Adrenal gland (tissue), 12 donors: ENCODE data around the gene AOPEP. TPM values are rescaled to one million over a fixed set of nuclear protein-coding genes. Genes with fewer than 3 reads are reported as not detected.

Experiments used
- DNase-seq, 7 donors: peaks; one replicate each; pipeline ENCODE4 v3.0.0-alpha.2; 2019 to 2020
- H3K27ac ChIP-seq, 5 donors: fragments of 200-600 bp; sonication (generic) in 4 of 5; 1 replicate in 3 of 5; 2 replicates in 2 of 5; pipeline versions ENCODE4 v1.5.1 to v1.8.0; 2016 to 2020; ENCODE audit warnings: mild to moderate bottlenecking in 1 of 5
- H3K27me3 ChIP-seq: fragments of 200-600 bp; 2 replicates; pipeline ENCODE4 v1.8.0; 2021
- H3K36me3 ChIP-seq, 2 donors: fragments of 200-600 bp; replicated peaks in 1 of 2; 1 replicate in 1 of 2; 2 replicates in 1 of 2; pipeline versions ENCODE4 v1.5.1 to v1.8.0; 2018 to 2022
- H3K4me1 ChIP-seq, 2 donors: fragments of 200-600 bp; replicated peaks in 1 of 2; 1 replicate in 1 of 2; 2 replicates in 1 of 2; pipeline versions ENCODE4 v1.5.1 to v1.8.0; 2018 to 2021
- H3K4me3 ChIP-seq, 4 donors: fragments of 200-600 bp; sonication (generic) in 3 of 4; one replicate each; pipeline ENCODE4 v1.5.1; 2016 to 2018
- H3K9me3 ChIP-seq, 3 donors: fragments of 200-600 bp; sonication (generic) in 1 of 3; replicated peaks in 1 of 3; 1 replicate in 2 of 3; 2 replicates in 1 of 3; pipeline versions ENCODE4 v1.5.1 to v1.8.0; 2016 to 2021
- POLR2A ChIP-seq, 2 donors: fragments of 450-650 bp; IDR thresholded peaks; one replicate each; pipeline ENCODE4 v1.6.1; 2017; ENCODE audit warnings: antibody characterized with exemption in 2 of 2, mild to moderate bottlenecking in 2 of 2, moderate library complexity in 1 of 2
- WGBS, 4 donors: extraction: QIAGEN DNeasy Blood & Tissue Kit in 2 of 4; methylation state at CpG; one replicate each; pipeline versions ENCODE4 v1.1.5 to v1.1.7; 2013 to 2017; 5-methylcytosine and 5-hydroxymethylcytosine counted together
- intact Hi-C, 2 donors: fragments of 100-400 bp; cut with DNase I; formaldehyde crosslinking; loops; one replicate each; pipeline versions ENCODE4 v1.14.1 to v1.15.0; 2022 to 2023
- polyA plus RNA-seq, 3 donors: library from polyadenylated mRNA; stranded (reverse); fragments of 200-250 nt in 2 of 3; fragments of 350-450 nt in 1 of 3; fragmentation: Illumina TruSeq in 1 of 3; extraction: RNeasy Lipid Tissue Mini Kit (QIAGEN cat#74804) in 1 of 3; gene quantifications; one replicate each; pipeline ENCODE4 v1.2.3, GENCODE V29; 2013 to 2014
- total RNA-seq, 9 donors: library from RNA; depleted of rRNA in 4 of 9; stranded (reverse); fragments of >200 nt in 4 of 9; fragments of 120-200 nt in 1 of 9; fragmentation: NEBNext Ultra II Directional in 1 of 9; extraction: Animal tissue kit (Norgen Biotek cat#: 25700) in 1 of 9; gene quantifications; one replicate each; pipeline versions ENCODE4 v1.1.0 to v1.2.4, GENCODE V29; 2013 to 2023
- TF ChIP-seq, protein P1 (sequence below), 6 experiments: fragments of 450-650 bp in 4 of 6; fragments of 200-600 bp in 2 of 6; sonication (generic) in 1 of 6; IDR thresholded peaks; 1 replicate in 5 of 6; 2 replicates in 1 of 6; pipeline versions ENCODE4 v1.5.1 to v1.8.0; 2016 to 2021; ENCODE audit warnings: antibody characterized with exemption in 6 of 6, mild to moderate bottlenecking in 2 of 6, moderate library complexity in 1 of 6
- donor health status: healthy with polysubstance abuse.
- donor health status: Bipolar disorder and iron deficiency.
- donor health status: DM: yes; HTN: yes; CAD: no.
- donor health status: DM: no; HTN: no; CAD: no.
- donor health status: DM: no; HTN: no; CAD: no.
- donor health status: DM: yes; HTN: yes; CAD: no.

Gene AOPEP
- total and polyA plus RNA-seq, 12 donors = 31.0 to 99.6 (median 71.0) TPM

GRCh38 chr9:94980947-94981722, 254.6 kb downstream of the AOPEP start:
- H3K36me3 ChIP-seq = no peaks in the 10 kb centered on the region
- no peak overlapping the region for H3K4me3 ChIP-seq
- H3K9me3 ChIP-seq = no peaks in the 10 kb centered on the region
- TF ChIP-seq, protein P1, sequence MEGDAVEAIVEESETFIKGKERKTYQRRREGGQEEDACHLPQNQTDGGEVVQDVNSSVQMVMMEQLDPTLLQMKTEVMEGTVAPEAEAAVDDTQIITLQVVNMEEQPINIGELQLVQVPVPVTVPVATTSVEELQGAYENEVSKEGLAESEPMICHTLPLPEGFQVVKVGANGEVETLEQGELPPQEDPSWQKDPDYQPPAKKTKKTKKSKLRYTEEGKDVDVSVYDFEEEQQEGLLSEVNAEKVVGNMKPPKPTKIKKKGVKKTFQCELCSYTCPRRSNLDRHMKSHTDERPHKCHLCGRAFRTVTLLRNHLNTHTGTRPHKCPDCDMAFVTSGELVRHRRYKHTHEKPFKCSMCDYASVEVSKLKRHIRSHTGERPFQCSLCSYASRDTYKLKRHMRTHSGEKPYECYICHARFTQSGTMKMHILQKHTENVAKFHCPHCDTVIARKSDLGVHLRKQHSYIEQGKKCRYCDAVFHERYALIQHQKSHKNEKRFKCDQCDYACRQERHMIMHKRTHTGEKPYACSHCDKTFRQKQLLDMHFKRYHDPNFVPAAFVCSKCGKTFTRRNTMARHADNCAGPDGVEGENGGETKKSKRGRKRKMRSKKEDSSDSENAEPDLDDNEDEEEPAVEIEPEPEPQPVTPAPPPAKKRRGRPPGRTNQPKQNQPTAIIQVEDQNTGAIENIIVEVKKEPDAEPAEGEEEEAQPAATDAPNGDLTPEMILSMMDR (IDR thresholded peaks at IDR 0.05) = no peak
- no peak for TF ChIP-seq POLR2A (IDR thresholded peaks at IDR 0.05)
- intact Hi-C loops = no loop called here
- no peak for DNase-seq
- WGBS, 4 donors = 91 to 96% (median 94%) methylated on average over 9 of the region's 9 CpGs
- H3K4me1 ChIP-seq = no peaks in the 10 kb centered on the region
- H3K27me3 ChIP-seq = no peaks in the 10 kb centered on the region
- no peak overlapping the region for H3K27ac ChIP-seq

- no peak for DNase-seq
- WGBS, 4 donors = 90 to 98% (median 92%) methylated on average over 3 of the region's 3 CpGs
- TF ChIP-seq POLR2A (IDR thresholded peaks at IDR 0.05) = no peak
- TF ChIP-seq, protein P1 (IDR thresholded peaks at IDR 0.05) = no peak
- Histone ChIP-seq H3K4me3 (no peak overlapping the region), H3K36me3 (no peaks in the 10 kb centered on the region), H3K9me3 (no peaks in the 10 kb centered on the region), H3K4me1 (no peaks in the 10 kb centered on the region), H3K27me3 (no peaks in the 10 kb centered on the region), H3K27ac (no peak overlapping the region)
- intact Hi-C loops = no loop called here
Observed at GRCh38 chr9:94981723-94982090, 255.2 kb downstream of the AOPEP start.

- DNase-seq = no peak
- Histone ChIP-seq H3K4me3 (no peak overlapping the region), H3K9me3 (no peaks in the 10 kb centered on the region), H3K36me3 (no peaks in the 10 kb centered on the region), H3K27ac (no peak overlapping the region), H3K4me1 (no peaks in the 10 kb centered on the region), H3K27me3 (no peaks in the 10 kb centered on the region)
- intact Hi-C loops = no loop called here
- TF ChIP-seq POLR2A (IDR thresholded peaks at IDR 0.05) = no peak
- TF ChIP-seq, protein P1 (IDR thresholded peaks at IDR 0.05) = no peak
- WGBS, 4 donors = 93 to 95% (median 94%) methylated on average over 6 of the region's 6 CpGs
Observed at GRCh38 chr9:94982211-94982610, 255.7 kb downstream of the AOPEP start.

DNA sequence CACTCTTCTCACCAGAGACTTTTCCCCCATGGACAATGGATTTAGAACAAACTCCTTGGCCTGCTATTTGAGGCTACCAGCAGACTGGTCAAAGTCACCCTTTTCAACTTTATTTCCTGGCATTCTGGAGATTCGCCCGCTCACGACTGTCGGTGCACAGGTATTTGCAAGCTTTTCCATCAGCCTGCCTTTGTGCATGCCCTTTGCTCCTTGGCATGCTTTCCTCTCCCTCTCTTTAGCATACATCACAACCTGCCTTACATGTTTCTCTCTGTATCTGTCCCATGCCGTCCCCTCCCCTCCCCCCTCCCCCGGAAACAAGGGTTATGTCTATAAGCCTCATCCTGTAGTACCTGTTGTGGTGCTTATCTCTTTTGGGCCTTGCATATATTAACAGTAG, 257.1 kb downstream of the AOPEP start:
- H3K4me3 ChIP-seq = no peak overlapping the region
- H3K36me3 ChIP-seq = no peaks in the 10 kb centered on the region
- H3K27ac ChIP-seq = no peak overlapping the region
- intact Hi-C loops = no loop called here
- no peak for DNase-seq
- TF ChIP-seq, protein P1 (IDR thresholded peaks at IDR 0.05) = no peak
- TF ChIP-seq POLR2A (IDR thresholded peaks at IDR 0.05) = no peak
- 92 to 96% (median 94%) methylated on average over 6 of the region's 6 CpGs for WGBS, 4 donors
- no peaks in the 10 kb centered on the region for H3K4me1 ChIP-seq
- no peaks in the 10 kb centered on the region for H3K27me3 ChIP-seq
- no peaks in the 10 kb centered on the region for H3K9me3 ChIP-seq
